Aorta (tissue), 5 donors: ENCODE results near the gene FSD1. TPM values are rescaled to one million over a fixed set of nuclear protein-coding genes. Genes with fewer than 3 reads are reported as not detected.
"Not testable (repeated sequence)": the region's sequence is repeated elsewhere in the genome, so short reads cannot be mapped to it uniquely, and the experiment has no call there.

Source experiments
- ATAC-seq: fragments of 200-7000 bp; cut with Tn5 transposase; one replicate; pipeline ENCODE4 v1.9.1; 2022; ENCODE audit warnings: moderate library complexity; ENCODE audit not compliant: low FRiP score
- DNase-seq, 2 donors: peaks; one replicate each; pipeline ENCODE4 v3.0.0-alpha.2; 2020
- H3K27ac ChIP-seq, 2 donors: one replicate each; pipeline ENCODE4 v1.5.1; 2013; ENCODE audit warnings: low read length in 2 of 2, mild to moderate bottlenecking in 2 of 2, moderate library complexity in 2 of 2, control low read depth in 1 of 2, inconsistent platforms in 1 of 2, low read depth in 1 of 2
- H3K27me3 ChIP-seq, 2 donors: one replicate each; pipeline ENCODE4 v1.6.1; 2013; ENCODE audit warnings: control low read depth in 1 of 2, low read length in 1 of 2, mild to moderate bottlenecking in 1 of 2, moderate library complexity in 1 of 2; ENCODE audit not compliant: insufficient read depth in 2 of 2, control insufficient read depth in 1 of 2
- H3K36me3 ChIP-seq, 2 donors: one replicate each; pipeline ENCODE4 v1.6.1; 2013; ENCODE audit warnings: control low read depth in 1 of 2, low read length in 1 of 2, mild to moderate bottlenecking in 1 of 2; ENCODE audit not compliant: insufficient read depth in 2 of 2, control insufficient read depth in 1 of 2
- H3K4me1 ChIP-seq, 2 donors: one replicate each; pipeline ENCODE4 v1.6.1; 2013; ENCODE audit warnings: low read length in 2 of 2, control low read depth in 1 of 2, mild to moderate bottlenecking in 1 of 2, moderate library complexity in 1 of 2; ENCODE audit not compliant: insufficient read depth in 2 of 2, control insufficient read depth in 1 of 2
- H3K4me3 ChIP-seq, 2 donors: one replicate each; pipeline ENCODE4 v1.5.1; 2013; ENCODE audit warnings: low read length in 2 of 2, control low read depth in 1 of 2, mild to moderate bottlenecking in 1 of 2
- H3K9me3 ChIP-seq: one replicate; pipeline ENCODE4 v1.6.1; 2013; ENCODE audit warnings: mild to moderate bottlenecking, low read length; ENCODE audit not compliant: control insufficient read depth
- WGBS, 2 donors: extraction: QIAGEN DNeasy Blood & Tissue Kit; methylation state at CpG; one replicate each; pipeline ENCODE4 v1.1.7; 2013; 5-methylcytosine and 5-hydroxymethylcytosine counted together
- intact Hi-C, 2 donors: fragments of 100-400 bp; cut with DNase I; formaldehyde crosslinking; loops; one replicate each; pipeline versions ENCODE4 v1.14.2 to v1.15.0; 2022
- polyA plus RNA-seq, 2 donors: library from polyadenylated mRNA; stranded (reverse); fragments of 200-250 nt; gene quantifications; one replicate each; pipeline ENCODE4 v1.2.3, GENCODE V29; 2013
- total RNA-seq, 2 donors: library from RNA; stranded (reverse); fragmentation: NEBNext Ultra II Directional; extraction: Animal tissue kit (Norgen Biotek cat#: 25700); gene quantifications; one replicate each; pipeline ENCODE4 v1.2.1, GENCODE V29; 2021
- donor health status: healthy with polysubstance abuse.
- donor health status: Bipolar disorder and iron deficiency.
- donor health status: DM: no; HTN: no; CAD: no.
- donor health status: DM: no; HTN: no; CAD: no.
- donor health status: DM: yes; HTN: yes; CAD: no.

Gene FSD1
- total and polyA plus RNA-seq, 4 donors, result 0.84 TPM; not detected in 3

DNA sequence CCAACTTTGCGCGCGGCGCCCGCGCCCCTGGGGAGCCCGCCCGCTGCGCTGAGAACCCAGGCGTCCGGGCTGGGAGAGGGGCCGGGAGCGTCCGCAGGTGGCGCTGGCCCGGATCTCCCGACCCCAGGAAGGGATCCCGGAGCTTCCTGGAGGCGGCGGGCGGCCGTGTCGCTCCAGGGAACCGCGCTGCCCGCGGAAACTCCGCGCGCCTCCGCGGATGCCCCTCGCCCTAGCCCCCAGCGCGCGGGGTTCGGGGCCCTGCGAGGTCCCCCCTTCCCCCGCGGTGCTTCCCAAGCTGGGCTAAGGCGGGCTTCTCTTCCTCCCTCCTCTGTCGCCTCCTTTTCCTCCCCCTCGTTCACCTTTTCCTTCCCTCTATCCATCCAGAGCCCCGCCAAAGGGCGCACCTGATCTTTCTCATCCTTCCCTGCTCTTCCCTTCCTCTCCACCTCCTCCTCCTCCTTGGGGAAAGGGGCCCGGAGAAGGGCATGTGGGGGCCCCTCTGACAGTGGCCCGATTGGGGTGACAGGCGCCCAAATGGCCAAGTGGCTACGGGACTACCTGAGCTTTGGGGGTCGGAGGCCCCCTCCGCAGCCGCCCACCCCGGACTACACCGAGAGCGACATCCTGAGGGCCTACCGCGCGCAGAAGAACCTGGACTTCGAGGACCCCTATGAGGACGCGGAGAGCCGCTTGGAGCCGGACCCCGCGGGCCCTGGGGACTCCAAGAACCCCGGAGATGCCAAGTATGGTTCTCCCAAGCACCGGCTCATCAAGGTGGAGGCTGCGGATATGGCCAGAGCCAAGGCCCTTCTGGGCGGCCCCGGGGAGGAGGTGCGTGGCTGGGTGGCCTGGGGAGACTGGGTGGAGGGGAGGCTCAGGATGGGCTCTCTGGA, 24.6 kb upstream of the FSD1 start:
- ATAC-seq (peak; percentile 44), DNase-seq (no peak)
- H3K9me3 ChIP-seq, result peaks cover 2% of the 10 kb centered on the region
- no peaks in the 10 kb centered on the region for H3K36me3 ChIP-seq
- no peaks in the 10 kb centered on the region for H3K27me3 ChIP-seq
- H3K27ac ChIP-seq, result no peak overlapping the region
- WGBS, 2 donors, result 1 to 2% methylated on average over 40 to 71 of the region's 71 CpGs
- no peaks in the 10 kb centered on the region for H3K4me1 ChIP-seq
- intact Hi-C loops, result no loop called here
- no peak overlapping the region for H3K4me3 ChIP-seq

DNA sequence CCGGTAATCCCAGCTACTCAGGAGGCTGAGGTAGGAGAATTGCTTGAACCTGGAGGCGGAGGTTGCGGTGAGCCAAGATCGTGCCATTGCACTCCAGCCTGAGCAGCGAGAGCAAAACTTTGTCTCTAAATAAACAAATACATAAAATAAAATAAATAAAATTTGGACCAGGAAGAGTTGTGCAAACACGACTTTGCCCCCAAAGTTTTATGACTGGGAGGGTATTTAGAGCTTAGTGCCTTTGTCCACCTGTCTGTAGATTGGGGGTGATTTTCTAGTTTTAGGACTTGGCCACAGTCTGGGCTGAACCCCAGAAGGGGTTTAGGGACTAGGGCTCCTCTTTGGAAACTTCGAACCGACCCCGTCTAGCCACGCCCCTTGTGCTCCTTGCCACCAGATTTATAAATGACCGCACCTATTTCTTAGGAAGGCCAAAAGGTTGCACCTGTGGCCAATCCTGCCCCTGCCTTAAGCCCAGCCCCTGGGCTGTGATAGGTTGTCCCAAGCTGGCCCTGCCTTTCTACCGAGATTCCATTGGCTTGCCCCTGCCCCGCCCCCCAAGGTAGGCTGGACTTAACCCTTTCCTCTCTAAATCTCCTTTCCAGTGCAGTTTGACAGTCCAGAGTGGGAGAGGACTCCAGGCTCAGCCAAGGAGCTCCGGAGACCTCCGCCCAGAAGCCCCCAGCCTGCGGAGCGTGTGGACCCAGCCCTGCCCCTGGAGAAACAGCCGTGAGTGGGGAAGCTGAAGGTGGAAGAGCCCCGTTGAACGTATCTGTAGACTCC, 20.0 kb upstream of the FSD1 start:
- H3K9me3 ChIP-seq, result peaks cover 2% of the 10 kb centered on the region
- intact Hi-C loops, result no loop called here
- DNase-seq (no peak), ATAC-seq (no peak)
- no peaks in the 10 kb centered on the region for H3K4me1 ChIP-seq
- WGBS, 2 donors, result 30 to 43% methylated on average over 20 of the region's 20 CpGs
- H3K27me3 ChIP-seq, result no peaks in the 10 kb centered on the region
- no peak overlapping the region for H3K4me3 ChIP-seq
- H3K36me3 ChIP-seq, result no peaks in the 10 kb centered on the region
- no peak overlapping the region for H3K27ac ChIP-seq

DNA sequence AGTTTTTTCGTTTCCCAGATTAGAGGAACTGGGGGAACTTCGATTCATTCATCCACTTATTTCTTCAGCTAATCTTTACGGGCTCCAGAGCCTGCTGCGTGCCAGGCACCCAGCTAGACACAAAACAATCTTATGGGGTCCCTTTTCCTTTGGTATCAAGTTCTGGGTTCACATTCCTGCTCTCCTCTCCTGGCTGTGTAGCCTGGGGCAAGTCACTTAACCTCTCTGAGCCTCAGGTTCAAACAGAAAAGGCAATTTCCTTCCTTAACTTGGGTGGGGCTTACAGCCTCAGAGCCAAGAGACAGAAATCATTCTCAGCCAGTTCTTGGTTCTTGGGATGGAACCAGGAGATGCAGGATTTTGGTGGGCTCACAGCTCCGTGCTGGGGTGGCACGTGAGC, 19.4 kb upstream of the FSD1 start:
- WGBS, 2 donors, result 67 to 72% methylated on average over 6 of the region's 6 CpGs
- intact Hi-C loops, result no loop called here
- H3K4me3 ChIP-seq, result no peak overlapping the region
- H3K9me3 ChIP-seq, result peaks cover 2% of the 10 kb centered on the region
- DNase-seq (no peak), ATAC-seq (no peak)
- H3K27me3 ChIP-seq, result no peaks in the 10 kb centered on the region
- H3K4me1 ChIP-seq, result no peaks in the 10 kb centered on the region
- H3K27ac ChIP-seq, result no peak overlapping the region
- H3K36me3 ChIP-seq, result no peaks in the 10 kb centered on the region

DNA sequence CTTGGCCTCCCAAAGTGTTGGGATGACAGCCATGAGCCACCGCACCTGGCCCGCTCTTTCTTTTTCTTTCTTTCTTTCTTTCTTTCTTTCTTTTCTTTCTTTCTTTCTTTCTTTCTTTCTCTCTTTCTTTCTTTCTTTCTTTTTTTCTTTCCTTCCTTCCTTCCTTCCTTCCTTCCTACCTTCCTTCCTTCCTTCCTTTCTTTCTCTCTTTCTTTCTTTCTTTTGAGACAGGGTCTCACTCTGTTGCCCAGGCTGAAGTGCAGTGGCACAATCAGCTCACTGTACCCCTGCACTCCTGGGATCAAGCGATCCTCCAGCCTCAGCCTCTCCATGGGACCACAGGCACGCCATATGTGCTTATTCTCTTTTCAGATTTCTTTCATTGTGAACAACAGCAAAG, 18.3 kb upstream of the FSD1 start:
- H3K36me3 ChIP-seq, intact Hi-C loops, DNase-seq, ATAC-seq, H3K4me1 ChIP-seq, H3K27me3 ChIP-seq, H3K27ac ChIP-seq, H3K4me3 ChIP-seq, H3K9me3 ChIP-seq: not testable (repeated sequence)
- WGBS, 2 donors, result 83 to 85% methylated on average over 4 of the region's 4 CpGs

DNA sequence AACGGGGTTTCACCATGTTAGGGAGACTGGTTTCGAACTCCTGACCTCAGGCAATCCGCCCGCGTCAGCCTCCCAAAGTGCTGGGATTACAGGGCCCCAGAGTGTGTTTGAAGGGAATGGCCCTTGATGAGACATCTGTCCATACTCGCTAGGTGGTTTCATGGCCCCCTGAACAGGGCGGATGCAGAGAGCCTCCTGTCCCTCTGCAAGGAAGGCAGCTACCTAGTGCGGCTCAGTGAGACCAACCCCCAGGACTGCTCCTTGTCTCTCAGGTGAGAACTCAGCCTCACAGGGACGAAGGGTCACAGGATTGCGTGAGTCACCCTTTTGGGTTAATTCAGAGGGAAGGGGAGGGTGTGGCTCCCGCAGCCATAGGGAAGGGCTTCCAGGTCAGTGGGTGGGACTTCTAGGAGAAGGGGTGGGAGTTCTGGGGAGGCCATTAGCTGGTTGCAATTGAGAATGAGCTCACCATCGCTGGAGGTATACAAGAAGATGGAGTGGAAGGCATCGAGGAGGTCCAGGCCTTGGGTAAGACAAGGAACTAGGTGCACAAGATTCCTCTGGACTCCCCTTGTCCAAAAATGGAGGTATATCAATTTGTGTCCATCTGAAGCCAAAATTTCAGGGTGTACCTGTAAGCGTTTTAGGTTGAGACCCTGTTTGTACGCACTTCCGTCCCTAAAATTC, 16.2 kb upstream of the FSD1 start:
- Histone ChIP-seq H3K9me3 (no peaks in the 10 kb centered on the region), H3K4me1 (no peaks in the 10 kb centered on the region), H3K27me3 (no peaks in the 10 kb centered on the region), H3K36me3 (no peaks in the 10 kb centered on the region), H3K4me3 (no peak overlapping the region), H3K27ac (no peak overlapping the region)
- WGBS, 2 donors, result 80 to 81% methylated on average over 16 of the region's 16 CpGs
- ATAC-seq (no peak), DNase-seq (no peak)
- intact Hi-C loops, result no loop called here

DNA sequence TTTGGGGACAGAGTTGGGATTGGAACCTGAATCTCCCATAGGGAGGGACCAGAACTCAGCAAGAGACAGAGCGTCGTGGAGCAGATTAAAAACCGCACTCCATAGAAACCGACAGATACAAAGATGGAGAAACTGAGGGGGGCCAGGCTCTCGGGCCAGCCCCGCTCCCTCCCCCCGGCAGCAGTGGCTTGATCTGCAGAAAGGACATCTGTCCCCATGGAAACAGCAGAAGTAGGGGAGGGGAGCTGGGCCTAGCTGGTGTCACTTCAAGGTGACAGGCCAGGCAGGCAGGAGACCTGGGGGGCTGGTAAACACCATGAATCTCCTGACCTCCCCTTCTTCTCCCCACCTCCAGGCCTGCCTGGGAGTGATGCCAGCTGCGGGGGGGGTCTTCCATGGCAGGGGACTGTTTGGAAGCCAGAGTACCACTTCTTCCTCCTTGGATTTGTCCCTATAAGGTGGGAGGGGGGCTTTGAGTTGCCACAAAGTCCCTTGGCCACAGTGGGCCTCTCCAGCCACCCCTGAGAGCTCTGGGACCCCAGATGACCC, 13.1 kb upstream of the FSD1 start:
- DNase-seq (no peak), ATAC-seq (no peak)
- no peak overlapping the region for H3K27ac ChIP-seq
- no peaks in the 10 kb centered on the region for H3K4me1 ChIP-seq
- 61 to 66% methylated on average over 8 of the region's 8 CpGs for WGBS, 2 donors
- H3K36me3 ChIP-seq, result no peaks in the 10 kb centered on the region
- H3K27me3 ChIP-seq, result no peaks in the 10 kb centered on the region
- intact Hi-C loops, result no loop called here
- H3K4me3 ChIP-seq, result no peak overlapping the region
- no peaks in the 10 kb centered on the region for H3K9me3 ChIP-seq

DNA sequence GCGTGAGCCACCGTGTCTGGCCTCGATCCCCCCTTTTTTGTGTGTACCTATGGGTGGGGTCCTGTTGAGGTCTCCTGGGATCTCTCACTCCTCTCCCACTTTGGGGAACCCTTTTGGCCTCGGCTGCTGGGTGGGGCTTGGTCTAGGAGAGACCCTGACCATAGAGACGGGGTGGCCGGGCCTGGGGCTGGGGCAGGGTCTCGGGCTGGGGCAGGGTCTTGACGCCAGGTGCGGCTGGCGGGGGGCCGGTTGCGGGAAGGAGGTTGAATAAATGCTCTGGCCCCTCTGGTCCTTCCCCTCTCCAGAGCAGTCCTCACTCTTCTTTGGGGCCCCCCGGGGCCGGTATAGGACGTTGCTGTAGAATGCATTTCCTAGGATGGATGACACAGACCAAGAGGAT, 11.9 kb upstream of the FSD1 start:
- ATAC-seq, result no peak
- 84 to 87% methylated on average over 15 of the region's 15 CpGs for WGBS, 2 donors
- intact Hi-C loops, result no loop called here
- H3K27me3 ChIP-seq, result no peaks in the 10 kb centered on the region
- DNase-seq, result no peak
- H3K27ac ChIP-seq, result no peak overlapping the region
- no peak overlapping the region for H3K4me3 ChIP-seq
- no peaks in the 10 kb centered on the region for H3K9me3 ChIP-seq
- no peaks in the 10 kb centered on the region for H3K36me3 ChIP-seq
- no peaks in the 10 kb centered on the region for H3K4me1 ChIP-seq

DNA sequence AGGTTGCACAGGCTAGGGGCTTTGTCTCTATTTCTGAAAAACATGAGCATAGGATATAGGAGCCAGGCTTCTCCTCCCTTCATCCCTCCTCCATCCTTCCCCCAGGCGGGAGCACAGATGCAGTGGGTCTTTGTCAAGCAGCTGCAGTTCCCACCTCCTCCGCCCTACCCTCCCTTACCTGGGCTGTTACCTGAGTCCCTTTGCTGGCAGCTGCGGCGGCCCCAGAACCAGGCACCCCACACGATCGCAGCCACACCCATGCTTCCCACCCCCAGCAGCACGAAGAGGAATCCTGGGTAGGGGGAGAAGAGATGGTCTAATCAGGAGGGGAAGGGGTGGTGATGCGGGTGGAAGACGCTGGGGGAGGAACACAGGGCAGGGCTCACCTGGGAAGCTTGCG, 10.0 kb upstream of the FSD1 start:
- DNase-seq (no peak), ATAC-seq (no peak)
- H3K27me3 ChIP-seq, result no peaks in the 10 kb centered on the region
- intact Hi-C loops, result no loop called here
- no peaks in the 10 kb centered on the region for H3K9me3 ChIP-seq
- no peaks in the 10 kb centered on the region for H3K4me1 ChIP-seq
- H3K27ac ChIP-seq, result no peak overlapping the region
- no peak overlapping the region for H3K4me3 ChIP-seq
- 30 to 35% methylated on average over 10 of the region's 10 CpGs for WGBS, 2 donors
- no peaks in the 10 kb centered on the region for H3K36me3 ChIP-seq
